Right lobe of liver (tissue), 6 donors: ENCODE data around the gene SMARCA2. TPM values are rescaled to one million over a fixed set of nuclear protein-coding genes. Genes with fewer than 3 reads are reported as not detected.

Source experiments
- ATAC-seq, 4 donors: fragments of 200-7000 bp; cut with Tn5 transposase; one replicate each; pipeline ENCODE4 v1.9.1; 2020; ENCODE audit warnings: mild to moderate bottlenecking in 4 of 4, moderate library complexity in 4 of 4
- DNase-seq, 3 donors: peaks; one replicate each; pipeline ENCODE4 v3.0.0-alpha.2; 2020
- H3K27ac ChIP-seq, 3 donors: fragments of 200-600 bp; one replicate each; pipeline ENCODE4 v1.8.0; 2022
- H3K27me3 ChIP-seq, 2 donors: fragments of 200-600 bp; one replicate each; pipeline ENCODE4 v1.8.0; 2022
- H3K36me3 ChIP-seq, 4 donors: fragments of 200-600 bp; sonication (generic) in 1 of 4; one replicate each; pipeline versions ENCODE4 v1.5.1 to v1.8.0; 2017 to 2022; ENCODE audit warnings: control low read depth in 1 of 4
- H3K4me1 ChIP-seq, 4 donors: fragments of 200-600 bp; sonication (generic) in 1 of 4; one replicate each; pipeline versions ENCODE4 v1.5.1 to v1.8.0; 2017 to 2022; ENCODE audit warnings: control low read depth in 1 of 4
- H3K4me3 ChIP-seq, 3 donors: fragments of 200-600 bp; one replicate each; pipeline ENCODE4 v1.8.0; 2022
- H3K9me3 ChIP-seq, 4 donors: fragments of 200-600 bp; sonication (generic) in 1 of 4; one replicate each; pipeline versions ENCODE4 v1.5.1 to v1.8.0; 2017 to 2022; ENCODE audit warnings: control low read depth in 1 of 4
- POLR2A ChIP-seq: fragments of 450-650 bp; IDR thresholded peaks from one replicate; pipeline ENCODE4 v1.6.1; 2017; ENCODE audit warnings: antibody characterized with exemption, mild to moderate bottlenecking
- WGBS: methylation state at CpG from one replicate; pipeline ENCODE4 v1.1.6; 2018; ENCODE audit warnings: low coverage, low lambda C conversion rate; ENCODE audit not compliant: insufficient coverage; ENCODE audit errors: missing lambda C conversion rate; 5-methylcytosine and 5-hydroxymethylcytosine counted together
- intact Hi-C, 2 donors: fragments of 100-400 bp; cut with DNase I; formaldehyde crosslinking; loops; one replicate each; pipeline versions ENCODE4 v1.11.2 to v1.14.1; 2022
- total RNA-seq, 6 experiments: library from RNA; depleted of rRNA in 2 of 6; stranded (reverse); fragments of >200 nt in 2 of 6; fragmentation: NEBNext Ultra II Directional in 3 of 6; extraction: Animal tissue kit (Norgen Biotek cat#: 25700) in 3 of 6; gene quantifications; one replicate each; pipeline versions ENCODE4 v1.1.0 to v1.2.4, GENCODE V29; 2016 to 2023
- TF ChIP-seq, protein P1 (sequence below), 4 donors: fragments of 200-600 bp in 3 of 4; fragments of 450-650 bp in 1 of 4; IDR thresholded peaks; one replicate each; pipeline versions ENCODE4 v1.5.1 to v1.8.0; 2016 to 2022; ENCODE audit warnings: antibody characterized with exemption in 4 of 4, mild to moderate bottlenecking in 2 of 4
- donor health status: DM: no; HTN: yes; CAD: no.
- donor health status: DM: no; HTN: no; CAD: no.
- donor health status: DM: no; HTN: no; CAD: no.
- donor health status: DM: no; HTN: yes; CAD: no.
- donor health status: DM: no; HTN: yes; CAD: no.

SMARCA2 gene
- total RNA-seq, 6 experiments from 2014 or later = 46.2 to 97.8 (median 62.4) TPM

DNA sequence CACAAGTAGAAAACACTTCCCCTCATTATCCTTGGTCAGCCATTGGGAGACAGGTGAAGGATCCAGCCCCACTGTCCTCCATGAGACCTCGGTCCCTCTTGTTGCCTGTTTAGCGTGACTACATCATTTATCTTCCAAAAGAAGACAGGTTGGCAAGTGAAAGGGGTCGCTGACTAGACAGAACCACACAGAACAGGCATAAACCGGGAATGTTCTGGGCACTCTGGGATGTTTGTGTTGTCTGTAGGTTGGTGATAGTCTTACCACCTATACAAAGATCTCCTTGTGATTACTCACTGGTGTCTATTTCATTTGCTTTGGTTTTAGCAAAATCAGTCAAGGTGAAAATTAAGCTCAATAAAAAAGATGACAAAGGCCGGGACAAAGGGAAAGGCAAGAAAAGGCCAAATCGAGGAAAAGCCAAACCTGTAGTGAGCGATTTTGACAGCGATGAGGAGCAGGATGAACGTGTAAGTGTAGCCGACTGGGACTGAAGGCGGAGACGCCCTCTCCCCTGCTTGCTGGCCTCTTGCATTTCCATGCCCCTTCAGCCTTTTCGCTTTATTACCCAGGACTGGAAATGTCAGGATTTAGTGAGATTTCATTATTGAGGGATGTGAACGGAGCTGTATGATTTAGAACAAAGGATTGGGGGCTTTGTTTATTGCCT lies 175.9 kb downstream of the SMARCA2 start:
- no peak overlapping the region for H3K4me3 ChIP-seq
- TF ChIP-seq, protein P1, sequence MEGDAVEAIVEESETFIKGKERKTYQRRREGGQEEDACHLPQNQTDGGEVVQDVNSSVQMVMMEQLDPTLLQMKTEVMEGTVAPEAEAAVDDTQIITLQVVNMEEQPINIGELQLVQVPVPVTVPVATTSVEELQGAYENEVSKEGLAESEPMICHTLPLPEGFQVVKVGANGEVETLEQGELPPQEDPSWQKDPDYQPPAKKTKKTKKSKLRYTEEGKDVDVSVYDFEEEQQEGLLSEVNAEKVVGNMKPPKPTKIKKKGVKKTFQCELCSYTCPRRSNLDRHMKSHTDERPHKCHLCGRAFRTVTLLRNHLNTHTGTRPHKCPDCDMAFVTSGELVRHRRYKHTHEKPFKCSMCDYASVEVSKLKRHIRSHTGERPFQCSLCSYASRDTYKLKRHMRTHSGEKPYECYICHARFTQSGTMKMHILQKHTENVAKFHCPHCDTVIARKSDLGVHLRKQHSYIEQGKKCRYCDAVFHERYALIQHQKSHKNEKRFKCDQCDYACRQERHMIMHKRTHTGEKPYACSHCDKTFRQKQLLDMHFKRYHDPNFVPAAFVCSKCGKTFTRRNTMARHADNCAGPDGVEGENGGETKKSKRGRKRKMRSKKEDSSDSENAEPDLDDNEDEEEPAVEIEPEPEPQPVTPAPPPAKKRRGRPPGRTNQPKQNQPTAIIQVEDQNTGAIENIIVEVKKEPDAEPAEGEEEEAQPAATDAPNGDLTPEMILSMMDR (IDR thresholded peaks at IDR 0.05) = no peak
- TF ChIP-seq POLR2A = no peak
- no peaks in the 10 kb centered on the region for H3K4me1 ChIP-seq
- H3K36me3 ChIP-seq = peaks cover 0 to 69% (median 17%) of the 10 kb centered on the region in 4 donors
- intact Hi-C loops = no loop called here
- H3K27me3 ChIP-seq = no peaks in the 10 kb centered on the region
- no peak for DNase-seq
- no peak overlapping the region for H3K27ac ChIP-seq
- no peaks in the 10 kb centered on the region for H3K9me3 ChIP-seq
- 86% methylated on average over 6 of the region's 14 CpGs for WGBS
- no peak for ATAC-seq

DNA sequence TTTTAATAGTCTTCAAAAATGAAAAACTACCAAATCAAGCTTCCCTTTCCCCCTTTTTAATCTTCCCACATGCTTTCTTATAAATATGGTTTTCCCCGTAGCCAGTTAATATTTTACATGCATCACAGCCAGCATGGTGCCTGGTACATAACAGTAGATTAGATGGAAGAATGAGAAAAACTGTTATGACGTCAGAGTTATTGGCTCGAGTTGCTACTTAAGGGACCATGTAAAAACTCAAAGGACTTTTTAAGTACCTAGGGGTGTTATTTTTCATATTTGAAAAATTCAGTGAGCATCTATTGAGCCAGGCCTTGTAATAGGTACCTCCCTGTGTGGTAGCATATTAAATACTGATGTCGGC lies 176.4 kb downstream of the SMARCA2 start:
- Histone ChIP-seq H3K27ac (no peak overlapping the region), H3K4me1 (no peaks in the 10 kb centered on the region), H3K9me3 (no peaks in the 10 kb centered on the region), H3K36me3 (peaks cover 0 to 64% (median 16%) of the 10 kb centered on the region in 4 donors), H3K4me3 (no peak overlapping the region), H3K27me3 (no peaks in the 10 kb centered on the region)
- 83% methylated on average over 4 of the region's 4 CpGs for WGBS
- ATAC-seq (no peak), DNase-seq (no peak)
- TF ChIP-seq POLR2A = no peak
- TF ChIP-seq, protein P1 (IDR thresholded peaks at IDR 0.05) = no peak
- intact Hi-C loops = no loop called here

DNA sequence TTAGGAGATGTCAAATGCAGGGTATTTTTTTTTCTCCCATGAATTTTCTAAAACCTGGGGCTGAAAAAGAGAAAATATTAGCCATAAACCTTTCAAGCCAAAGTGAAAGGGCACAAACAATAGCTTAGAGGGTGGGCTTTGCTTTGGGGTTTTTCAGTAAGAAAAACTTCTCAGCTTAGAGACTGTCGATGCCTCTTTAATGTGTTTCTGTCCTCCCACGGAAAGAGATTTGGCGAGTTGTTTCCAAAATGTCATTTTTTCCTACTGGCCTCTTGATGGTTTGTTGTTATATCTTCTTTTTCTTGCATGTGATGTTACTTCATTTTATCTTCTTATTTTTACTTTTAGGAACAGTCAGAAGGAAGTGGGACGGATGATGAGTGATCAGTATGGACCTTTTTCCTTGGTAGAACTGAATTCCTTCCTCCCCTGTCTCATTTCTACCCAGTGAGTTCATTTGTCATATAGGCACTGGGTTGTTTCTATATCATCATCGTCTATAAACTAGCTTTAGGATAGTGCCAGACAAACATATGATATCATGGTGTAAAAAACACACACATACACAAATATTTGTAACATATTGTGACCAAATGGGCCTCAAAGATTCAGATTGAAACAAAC lies 177.3 kb downstream of the SMARCA2 start:
- DNase-seq (no peak), ATAC-seq (no peak)
- H3K9me3 ChIP-seq = no peaks in the 10 kb centered on the region
- intact Hi-C loops = no loop called here
- H3K27me3 ChIP-seq = no peaks in the 10 kb centered on the region
- no peak overlapping the region for H3K4me3 ChIP-seq
- WGBS = 84% methylated on average over 5 of the region's 5 CpGs
- peaks cover 0 to 62% (median 11%) of the 10 kb centered on the region in 4 donors for H3K36me3 ChIP-seq
- H3K4me1 ChIP-seq = no peaks in the 10 kb centered on the region
- no peak overlapping the region for H3K27ac ChIP-seq
- TF ChIP-seq, protein P1 (IDR thresholded peaks at IDR 0.05) = no peak
- TF ChIP-seq POLR2A = no peak

DNA sequence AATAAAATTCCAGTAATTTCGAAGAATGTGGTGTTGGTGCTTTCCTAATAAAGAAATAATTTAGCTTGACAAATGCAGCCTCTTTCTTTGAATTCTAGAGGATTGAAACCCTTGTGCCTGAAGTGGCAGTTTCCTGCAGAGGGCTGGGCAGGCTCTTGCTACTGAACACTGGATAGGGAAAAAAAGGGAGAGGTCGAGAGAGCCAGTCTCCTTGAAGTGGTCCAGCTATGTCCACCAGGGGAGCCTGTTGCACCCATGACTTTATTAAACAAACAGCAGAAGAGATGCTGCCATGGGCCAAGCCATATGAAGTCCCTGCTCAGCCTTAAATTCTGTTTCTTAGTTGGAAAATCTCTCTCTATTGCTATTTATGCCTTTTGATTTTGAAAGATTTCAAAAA lies 178.4 kb downstream of the SMARCA2 start:
- ATAC-seq (no peak), DNase-seq (no peak)
- Histone ChIP-seq H3K36me3 (peaks cover 0 to 55% (median 11%) of the 10 kb centered on the region in 4 donors), H3K27me3 (no peaks in the 10 kb centered on the region), H3K4me1 (no peaks in the 10 kb centered on the region), H3K27ac (no peak overlapping the region), H3K4me3 (no peak overlapping the region), H3K9me3 (no peaks in the 10 kb centered on the region)
- intact Hi-C loops = no loop called here
- WGBS = 100% methylated on average over 2 of the region's 2 CpGs
- TF ChIP-seq POLR2A = no peak
- TF ChIP-seq, protein P1 (IDR thresholded peaks at IDR 0.05) = no peak
